Stimulated activated CD8-positive, alpha-beta memory T cell treated with anti-CD3 and anti-CD28 coated beads, Interleukin-12 subunit alpha, Interleukin-12 subunit beta, amount 100 ng/mL, for 1 hour (primary cell): ENCODE measurements around the gene KLHL1.
"Not testable (repeated sequence)": the region's sequence is repeated elsewhere in the genome, so short reads cannot be mapped to it uniquely, and the experiment has no call there.

Source experiments
- DNase-seq: peaks from one replicate; pipeline ENCODE4 v3.0.0-alpha.2; 2020; ENCODE audit warnings: low read depth

KLHL1 gene, protein sequence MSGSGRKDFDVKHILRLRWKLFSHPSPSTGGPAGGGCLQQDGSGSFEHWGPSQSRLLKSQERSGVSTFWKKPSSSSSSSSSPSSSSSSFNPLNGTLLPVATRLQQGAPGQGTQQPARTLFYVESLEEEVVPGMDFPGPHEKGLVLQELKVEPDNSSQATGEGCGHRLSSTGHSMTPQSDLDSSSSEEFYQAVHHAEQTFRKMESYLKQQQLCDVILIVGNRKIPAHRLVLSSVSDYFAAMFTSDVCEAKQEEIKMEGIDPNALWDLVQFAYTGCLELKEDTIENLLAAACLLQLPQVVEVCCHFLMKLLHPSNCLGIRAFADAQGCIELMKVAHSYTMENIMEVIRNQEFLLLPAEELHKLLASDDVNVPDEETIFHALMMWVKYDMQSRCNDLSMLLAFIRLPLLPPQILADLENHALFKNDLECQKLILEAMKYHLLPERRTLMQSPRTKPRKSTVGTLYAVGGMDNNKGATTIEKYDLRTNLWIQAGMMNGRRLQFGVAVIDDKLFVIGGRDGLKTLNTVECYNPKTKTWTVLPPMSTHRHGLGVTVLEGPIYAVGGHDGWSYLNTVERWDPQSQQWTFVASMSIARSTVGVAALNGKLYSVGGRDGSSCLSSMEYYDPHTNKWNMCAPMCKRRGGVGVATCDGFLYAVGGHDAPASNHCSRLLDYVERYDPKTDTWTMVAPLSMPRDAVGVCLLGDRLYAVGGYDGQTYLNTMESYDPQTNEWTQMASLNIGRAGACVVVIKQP

DNA sequence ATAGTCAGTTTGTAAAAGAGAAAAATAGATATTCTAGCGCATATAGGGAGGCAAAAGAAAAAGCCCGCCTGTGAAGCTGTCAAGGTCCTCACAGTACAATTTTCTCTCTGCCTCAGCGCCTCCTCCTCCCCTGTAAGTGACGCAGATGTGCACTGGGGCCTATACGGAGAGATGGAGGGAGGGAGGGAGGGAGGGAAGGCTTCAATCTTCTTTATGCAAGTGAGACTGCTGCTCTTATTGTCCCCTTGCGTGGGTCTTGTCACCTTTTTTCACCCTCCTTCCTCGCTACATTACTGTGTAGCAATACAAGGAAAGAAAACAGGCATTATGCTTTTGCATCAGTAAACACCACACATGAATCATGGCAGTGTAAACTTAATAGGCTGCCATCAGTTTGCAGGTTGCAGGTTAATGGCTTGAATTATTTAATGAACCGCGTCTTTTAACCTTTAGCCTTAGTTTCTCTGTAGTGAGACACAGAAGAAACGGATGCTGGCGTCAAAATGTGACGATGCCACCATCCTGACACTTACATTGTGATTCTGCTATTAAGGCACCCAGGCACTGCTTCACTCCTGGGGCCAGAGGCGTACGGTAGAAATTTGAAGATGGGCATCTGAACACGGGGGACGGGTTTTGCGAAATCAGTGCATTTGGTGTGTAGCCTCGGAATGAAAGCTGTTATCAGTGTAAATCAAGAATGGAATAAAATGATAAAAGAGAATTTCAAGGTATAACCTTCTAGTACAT lies at the start of gene KLHL1:
Gene KLHL1, minus strand, starts transcription at position 97 of the 750 bp plus-strand sequence. CDS start 753 bp downstream, outside the sequence.
- DNase-seq = no peak

DNA sequence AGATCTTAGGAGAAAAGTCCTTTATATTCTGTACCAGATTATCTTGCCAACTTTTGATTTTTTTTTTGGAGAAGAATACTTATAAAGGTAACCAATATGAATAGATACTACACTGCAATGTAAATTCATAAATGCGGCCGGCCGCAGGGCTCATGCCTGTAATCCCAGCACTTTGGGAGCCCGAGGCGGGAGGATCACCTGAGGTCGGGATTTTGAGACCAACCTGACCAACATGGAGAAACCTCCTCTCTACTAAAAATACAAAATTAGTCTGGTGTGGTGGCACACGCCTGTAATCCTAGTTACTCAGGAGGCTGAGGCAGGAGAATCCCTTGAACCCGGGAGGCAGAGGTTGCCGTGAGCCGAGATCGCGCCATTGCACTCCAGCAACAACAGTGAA lies 34.4 kb upstream of the KLHL1 start:
- DNase-seq = not testable (repeated sequence)

DNA sequence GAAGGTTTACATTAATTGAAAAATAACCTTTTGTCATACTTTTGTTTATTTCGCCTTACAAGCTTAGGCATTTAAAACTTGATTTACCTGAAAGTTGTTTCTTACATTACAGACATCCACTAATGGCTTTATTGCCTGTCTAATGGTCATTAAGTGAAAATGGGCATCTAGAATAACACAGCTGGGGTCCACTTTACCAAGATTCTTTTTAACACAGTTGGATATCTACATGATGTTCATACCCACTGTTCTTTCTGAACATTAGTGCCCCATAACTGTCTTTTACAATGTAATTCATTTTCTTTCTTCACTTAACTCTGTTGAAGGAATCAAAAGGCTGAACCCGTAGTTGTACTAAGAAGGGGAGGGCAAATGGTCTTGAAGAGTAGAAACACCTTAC lies 19.8 kb upstream of the KLHL1 start:
- no peak for DNase-seq

DNA sequence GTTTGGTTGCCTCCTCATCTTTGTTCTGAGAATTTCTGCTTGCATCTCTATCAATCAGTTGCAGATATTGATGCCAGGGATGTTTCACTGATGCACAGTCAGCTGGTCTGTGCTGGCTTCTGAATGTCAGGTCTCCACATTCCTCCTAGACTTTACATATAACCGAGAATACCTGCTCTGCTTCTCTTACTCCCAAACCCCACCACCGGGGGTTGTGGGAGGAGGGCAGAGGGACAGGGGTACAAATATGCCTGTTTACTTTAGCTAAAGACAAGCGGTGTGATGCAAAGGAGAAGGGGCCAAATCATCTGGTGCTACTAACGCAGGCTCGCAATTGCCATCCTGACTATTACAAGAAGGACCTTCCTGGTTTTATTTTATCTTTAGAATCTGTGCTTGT lies 17.4 kb upstream of the KLHL1 start:
- DNase-seq = no peak

DNA sequence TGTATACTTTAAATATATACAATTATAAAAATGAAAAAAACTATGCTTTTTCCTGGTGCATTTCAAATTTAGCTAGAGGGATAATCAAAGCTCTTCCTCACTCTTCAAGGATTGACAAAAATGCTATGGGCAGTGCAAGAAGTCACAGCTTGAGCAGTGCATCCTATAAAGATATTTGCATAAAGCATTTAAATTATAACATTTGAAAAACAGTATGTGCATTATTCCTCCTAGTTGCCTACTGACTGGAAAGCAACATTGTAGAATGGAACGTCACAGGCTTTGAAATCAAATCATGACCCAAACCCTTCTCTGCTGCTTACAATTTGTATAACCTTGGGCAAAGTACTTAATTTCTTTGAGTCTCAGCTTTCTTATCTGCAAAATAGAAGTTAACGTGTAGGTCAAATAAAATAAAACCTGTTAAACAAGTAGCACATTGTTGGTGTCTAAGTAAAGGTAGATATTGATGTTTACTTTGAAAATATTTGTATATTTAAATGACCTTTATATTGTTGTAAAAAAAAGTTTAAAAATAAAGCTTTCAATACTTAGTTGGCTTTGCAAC lies 9.2 kb upstream of the KLHL1 start:
- DNase-seq = no peak

DNA sequence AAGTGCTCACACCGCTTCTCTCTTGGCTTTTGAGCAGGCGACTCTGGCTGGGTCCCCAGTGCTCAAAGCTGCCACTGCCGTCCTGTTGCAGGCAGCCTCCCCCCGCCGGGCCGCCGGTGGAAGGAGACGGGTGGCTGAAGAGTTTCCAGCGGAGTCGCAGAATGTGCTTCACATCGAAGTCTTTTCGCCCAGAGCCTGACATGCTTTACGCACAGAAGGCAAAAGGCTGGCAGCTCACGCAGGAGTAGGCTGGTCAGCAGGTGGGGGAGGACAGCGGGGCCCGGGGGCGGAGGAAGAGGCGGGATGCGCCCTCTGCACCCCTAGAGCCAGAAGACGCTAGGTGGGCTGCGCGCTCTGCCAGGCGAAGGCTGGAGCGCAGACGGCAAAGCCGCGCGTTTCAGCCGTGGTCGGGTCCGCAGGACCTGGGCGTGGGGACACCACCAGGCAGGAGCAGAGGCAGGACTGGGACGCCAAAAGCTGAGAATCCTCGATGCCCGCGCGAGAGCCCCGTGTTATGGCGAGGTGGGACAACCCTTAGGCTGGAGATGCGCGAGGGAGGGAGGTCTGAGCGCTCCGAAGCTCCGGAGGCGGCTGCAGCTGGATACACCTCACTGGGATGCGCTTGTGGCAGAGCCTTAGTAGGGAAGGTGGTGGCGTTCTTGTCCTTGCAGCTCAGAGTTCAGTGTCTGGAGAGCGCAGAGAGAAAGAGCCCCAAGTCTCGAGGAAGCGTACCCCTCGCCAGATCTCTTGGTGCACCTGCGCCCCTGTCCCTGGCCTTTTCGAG lies 562 bp downstream of the KLHL1 start, which contains the start of gene ATXN8OS:
Gene ATXN8OS, plus strand, starts transcription at position 329 of the 784 bp plus-strand sequence.
- no peak for DNase-seq

DNA sequence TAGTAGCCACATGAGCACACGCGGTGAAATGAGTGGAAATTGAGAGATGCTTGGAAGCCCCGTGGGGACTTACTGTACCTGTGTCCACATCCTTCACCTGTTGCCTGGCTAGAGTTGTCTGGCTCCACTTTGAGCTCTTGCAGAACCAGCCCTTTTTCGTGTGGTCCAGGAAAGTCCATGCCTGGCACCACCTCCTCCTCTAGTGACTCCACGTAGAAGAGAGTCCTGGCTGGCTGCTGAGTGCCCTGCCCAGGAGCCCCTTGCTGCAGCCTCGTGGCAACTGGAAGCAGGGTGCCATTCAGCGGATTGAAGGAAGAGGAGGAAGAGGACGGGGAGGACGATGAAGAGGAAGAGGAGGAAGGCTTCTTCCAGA lies 1.1 kb downstream of the KLHL1 start:
- DNase-seq = no peak

DNA sequence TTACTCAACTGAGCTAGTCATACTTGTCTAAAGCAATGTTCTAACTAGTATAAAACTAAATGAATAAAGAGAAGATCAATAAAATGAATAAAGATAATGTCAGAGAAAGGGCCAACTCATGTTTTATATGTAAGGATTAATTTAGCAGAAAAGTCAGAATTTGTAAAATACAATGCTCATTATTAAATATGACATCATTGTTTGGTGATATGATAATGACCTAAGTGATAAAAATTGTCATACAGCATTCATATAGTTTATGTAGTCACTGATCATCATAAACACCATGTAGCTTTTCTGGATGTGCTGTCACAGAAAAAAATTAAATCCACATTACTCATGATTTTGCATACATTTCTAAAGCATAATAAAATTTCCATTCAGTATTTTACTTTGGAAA lies 3.8 kb downstream of the KLHL1 start:
- DNase-seq = no peak

DNA sequence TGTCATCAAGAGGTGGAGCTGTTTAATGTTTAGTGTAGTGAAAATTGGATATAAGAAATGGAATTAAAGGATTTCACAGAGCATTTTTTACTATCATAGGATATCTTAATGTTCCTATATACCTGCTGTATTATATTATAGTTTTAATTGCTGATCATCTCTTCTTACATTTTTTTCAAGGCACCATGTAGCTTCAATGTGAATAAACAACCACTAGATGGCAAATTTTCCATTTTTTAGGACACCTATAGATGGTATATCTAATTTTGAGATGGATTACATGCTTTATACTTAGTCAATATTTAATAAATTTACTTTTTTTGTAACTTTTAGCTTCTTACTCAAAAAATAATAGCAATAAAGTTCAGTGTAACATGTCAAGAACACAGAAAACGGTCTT lies 9.6 kb downstream of the KLHL1 start:
- DNase-seq = no peak

DNA sequence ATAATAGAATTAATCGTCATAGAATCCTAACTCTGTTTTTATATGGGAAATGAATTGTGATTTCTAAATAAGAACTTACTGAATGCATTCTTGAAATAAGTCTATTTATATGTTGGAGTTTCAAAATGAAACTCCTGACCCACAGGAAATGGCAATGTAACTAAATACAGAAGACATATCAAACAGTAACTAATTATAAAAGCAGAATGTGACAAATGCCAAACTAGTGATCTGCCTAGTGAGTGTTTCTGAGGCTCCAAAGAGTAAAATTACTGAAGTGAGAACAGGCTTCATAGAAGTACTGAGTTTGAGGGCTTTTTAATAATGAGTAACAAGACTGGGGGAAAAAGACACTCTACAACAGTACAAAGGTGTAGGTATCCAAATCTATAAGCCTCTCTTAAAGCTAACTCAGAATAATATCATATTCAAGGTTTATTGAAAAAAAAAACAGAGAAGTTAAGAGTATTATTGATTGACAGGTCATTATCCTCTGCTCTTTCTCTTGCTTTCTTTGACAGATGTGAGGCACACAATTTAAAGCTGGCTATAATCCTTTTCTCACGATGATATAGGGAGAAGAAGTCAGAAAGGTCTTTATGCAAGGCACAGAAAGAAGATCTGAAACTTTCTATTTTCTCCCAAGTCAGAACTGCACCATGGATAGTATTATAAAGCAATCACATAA lies 18.1 kb downstream of the KLHL1 start:
- DNase-seq = no peak

DNA sequence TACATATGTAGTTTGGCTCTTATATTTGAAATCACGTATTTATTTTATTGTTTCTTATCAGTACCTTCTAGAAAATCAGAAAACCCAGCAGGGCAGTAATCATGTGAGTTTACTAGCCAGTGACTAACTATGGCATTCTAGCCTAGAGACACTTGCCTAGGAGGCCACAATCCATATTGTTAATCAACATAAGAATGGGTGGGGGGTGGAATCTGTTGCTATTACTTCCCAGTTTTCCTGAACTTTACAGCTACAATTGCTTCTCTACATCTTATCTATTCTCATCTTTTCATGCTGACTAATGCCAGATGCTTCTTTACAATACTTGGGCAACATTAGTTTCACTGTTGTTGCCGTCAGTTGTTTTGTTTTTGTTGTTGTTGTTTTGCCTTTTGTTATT lies 19.3 kb downstream of the KLHL1 start:
- no peak for DNase-seq

DNA sequence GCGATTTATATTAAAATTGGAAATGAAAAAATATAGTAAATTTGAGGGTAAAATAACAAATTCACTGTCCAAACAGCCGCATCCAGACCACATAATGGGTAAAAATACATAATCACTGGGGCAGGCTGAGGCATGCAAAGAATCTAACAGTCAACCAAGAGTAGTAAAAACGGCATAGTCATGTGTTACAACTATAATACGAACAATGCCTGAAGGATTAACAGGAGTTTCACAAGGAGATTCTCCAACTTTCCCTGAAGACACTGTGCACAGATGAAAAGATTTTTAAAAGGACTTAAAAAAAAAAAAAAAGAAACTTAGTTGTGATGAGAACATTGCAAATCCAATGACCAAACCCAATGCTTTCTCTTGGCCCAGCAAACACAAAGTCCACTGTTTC lies 21.0 kb downstream of the KLHL1 start:
- DNase-seq = no peak

DNA sequence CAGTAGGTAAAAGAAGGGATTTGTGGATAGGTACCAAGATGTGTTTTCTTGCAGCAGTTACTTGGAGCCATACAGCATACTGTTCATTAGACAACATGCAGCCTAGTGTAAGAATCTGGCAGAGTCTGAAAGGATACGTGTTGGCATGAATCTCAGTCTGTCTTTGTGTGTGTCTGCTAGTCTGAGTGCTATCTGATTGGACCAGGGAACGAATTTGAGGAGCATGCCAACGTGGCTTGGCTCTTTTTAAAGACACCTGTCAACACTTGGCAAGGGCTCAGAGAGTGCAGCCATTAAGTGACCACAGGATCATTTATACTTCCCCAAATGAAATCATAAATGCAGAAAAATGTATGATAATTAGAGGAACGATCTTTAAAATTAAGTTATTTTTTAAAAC lies 28.2 kb downstream of the KLHL1 start:
- no peak for DNase-seq

DNA sequence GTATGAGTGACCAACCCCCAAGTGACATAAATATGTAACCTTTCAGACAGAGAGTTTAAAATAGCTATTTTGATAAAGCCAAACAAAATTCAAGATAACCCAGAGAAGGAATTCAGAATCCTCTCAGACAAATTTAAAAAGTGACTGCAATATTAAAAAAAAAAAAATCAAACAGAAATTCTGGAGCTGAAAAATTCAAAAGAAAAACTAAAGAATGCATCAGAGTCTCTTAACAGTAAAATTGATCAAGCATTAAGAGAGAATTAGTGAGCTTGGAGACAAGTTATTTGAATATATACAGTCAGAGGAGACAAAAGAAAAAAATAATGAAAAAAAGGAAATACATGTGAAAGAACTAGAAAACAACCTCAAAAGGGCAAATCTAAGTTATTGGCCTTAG lies 53.7 kb downstream of the KLHL1 start:
- DNase-seq = no peak

DNA sequence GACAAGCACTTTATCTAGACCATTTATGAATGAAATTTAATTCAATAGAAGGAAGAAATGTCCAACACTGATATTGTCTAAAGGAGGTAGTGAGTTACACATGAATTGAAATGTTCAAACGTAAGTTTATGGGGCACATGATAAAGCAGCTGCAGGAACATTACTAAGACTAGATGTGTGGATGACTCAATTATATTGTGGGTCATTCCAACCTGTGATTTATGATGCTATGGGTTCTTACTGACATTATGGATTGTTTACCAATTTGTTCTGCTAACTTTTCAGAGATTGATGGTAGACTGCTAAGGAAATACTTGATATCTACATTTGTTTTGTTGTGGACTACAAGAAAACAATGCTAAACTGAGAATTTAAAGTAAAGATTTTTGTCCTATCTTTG lies 56.7 kb downstream of the KLHL1 start:
- DNase-seq = no peak

DNA sequence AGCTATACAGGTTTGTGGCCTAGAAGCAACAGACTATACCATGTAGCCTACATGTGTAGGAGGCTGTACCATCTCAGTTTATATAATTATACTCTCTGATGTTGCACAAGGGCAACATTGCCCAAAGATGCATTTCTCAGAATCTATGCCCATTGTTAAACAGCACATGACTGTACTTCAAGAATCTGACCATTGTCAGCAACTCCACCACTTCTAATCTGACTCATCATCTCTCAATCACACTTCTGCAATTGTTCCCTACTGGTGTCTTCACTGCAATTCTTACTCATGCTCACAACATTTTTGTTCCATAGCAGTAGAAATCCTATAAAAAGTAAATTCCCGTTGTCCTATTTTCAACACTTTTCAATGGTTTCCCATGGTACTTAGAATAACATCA lies 64.6 kb downstream of the KLHL1 start:
- DNase-seq = no peak

DNA sequence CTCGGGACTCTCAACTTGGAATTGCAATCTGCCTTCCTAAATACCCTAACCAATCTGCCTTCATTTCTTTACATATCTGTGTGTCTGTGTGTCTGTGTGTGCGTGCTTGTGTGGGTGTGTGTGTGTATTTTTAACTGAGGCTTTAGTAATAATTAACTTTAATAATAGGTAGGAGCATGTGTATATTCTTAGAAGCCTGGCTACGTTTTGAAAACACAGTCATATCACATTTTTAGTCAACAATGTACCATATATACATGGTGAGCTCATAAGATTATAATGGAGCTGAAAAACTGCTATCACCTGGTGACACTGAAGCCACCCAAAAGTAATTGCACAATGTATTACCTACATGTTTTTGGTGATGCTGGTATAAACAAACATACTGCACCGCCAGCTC lies 66.1 kb downstream of the KLHL1 start:
- no peak for DNase-seq

DNA sequence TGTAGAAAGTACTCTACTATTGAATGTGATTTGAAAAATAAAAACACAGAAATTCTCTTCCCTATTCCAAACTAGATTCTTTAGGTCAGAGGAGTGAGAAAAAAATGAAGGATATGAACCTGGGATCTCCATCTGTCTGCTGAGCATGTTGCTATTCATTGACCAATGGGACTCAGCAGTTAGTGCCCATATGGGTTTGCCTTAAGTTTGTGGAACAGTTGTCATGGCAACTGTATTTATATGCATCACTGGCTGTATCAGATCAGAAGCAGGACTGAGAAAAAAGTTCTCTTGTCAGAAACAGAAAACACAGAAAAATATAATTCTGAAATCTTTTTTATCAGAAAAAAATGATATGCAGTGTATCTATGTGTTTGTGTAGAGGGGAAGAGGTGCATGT lies 74.0 kb downstream of the KLHL1 start:
- no peak for DNase-seq

DNA sequence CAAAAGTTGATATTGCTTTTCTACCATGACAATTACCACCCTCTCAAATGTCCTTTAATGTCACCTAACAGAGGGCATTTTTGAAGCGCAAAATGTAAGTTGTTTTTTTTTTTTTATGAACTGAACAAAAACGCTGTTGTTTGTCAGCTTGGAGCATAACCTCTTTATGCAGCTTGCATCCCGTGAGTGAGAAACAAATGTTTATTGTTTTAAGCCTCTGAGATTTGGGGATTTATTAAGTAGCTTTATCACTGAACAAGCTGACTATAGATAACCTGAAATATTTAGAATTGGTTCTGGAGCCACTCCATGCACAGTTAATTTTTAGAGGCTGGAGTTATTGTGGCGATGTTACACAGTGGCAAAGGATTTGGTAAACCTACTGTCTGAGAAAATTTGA lies 80.7 kb downstream of the KLHL1 start:
- no peak for DNase-seq

DNA sequence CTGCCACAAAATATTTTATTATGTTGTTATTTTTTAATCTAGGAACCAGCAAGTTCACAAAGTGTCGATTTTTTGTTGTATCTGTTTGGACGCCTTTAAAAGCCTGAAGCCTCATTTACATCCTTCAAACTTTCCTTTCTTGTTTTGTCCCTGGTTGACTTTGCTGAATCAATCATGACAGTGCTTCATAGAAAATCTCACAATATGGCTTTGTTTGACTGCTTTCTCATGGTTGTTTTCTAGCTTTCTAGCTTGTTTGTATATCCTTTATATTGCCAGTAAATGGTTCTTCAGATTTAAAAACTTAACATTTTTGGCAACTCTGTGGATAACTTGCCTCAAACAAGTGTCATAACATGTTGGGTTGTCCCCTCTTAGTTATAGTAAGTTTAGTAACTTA lies 84.7 kb downstream of the KLHL1 start:
- no peak for DNase-seq

DNA sequence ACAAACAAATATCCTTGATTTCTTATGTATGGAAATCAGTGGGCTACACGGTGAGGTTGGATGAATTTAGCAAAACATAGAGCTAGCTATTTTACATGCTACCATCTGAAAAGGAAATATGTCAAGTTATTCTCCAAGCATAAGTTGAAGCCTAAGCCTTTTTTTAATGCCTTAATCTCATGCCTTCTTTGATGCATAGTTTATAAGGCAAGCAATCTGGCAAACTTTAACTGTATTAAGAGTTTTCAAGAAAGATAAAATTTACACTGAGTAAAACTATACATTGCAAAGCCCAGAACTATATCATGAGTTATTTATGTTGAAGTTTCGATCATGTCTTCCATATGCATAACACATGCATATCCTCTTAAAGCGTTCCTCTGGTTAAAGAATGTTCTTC lies 85.6 kb downstream of the KLHL1 start:
- DNase-seq = no peak
